HEK293 (cell line): Measurements from ENCODE around the gene ZNF576.

Experiments used
- MEIS1 ChIP-seq: sonication (generic); formaldehyde crosslinking; IDR thresholded peaks from 2 replicates; pipeline ENCODE4 v1.8.1; 2022; ENCODE audit warnings: missing genetic modification reagents, mild to moderate bottlenecking, borderline replicate concordance
- SP3 ChIP-seq: fragments of 450-650 bp; formaldehyde crosslinking; IDR thresholded peaks from 2 replicates; pipeline ENCODE4 v1.5.1; 2016; ENCODE audit warnings: missing biosample characterization, missing genetic modification characterization
- ZBTB17 ChIP-seq: fragments of 450-650 bp; formaldehyde crosslinking; IDR thresholded peaks from 2 replicates; pipeline ENCODE4 v1.5.1; 2016; ENCODE audit warnings: missing biosample characterization, missing genetic modification characterization
- ZBTB20 ChIP-seq: fragments of 450-650 bp; formaldehyde crosslinking; IDR thresholded peaks from 2 replicates; pipeline ENCODE4 v1.5.1; 2016; ENCODE audit warnings: missing biosample characterization, missing genetic modification characterization
- ZIC2 ChIP-seq: fragments of 450-650 bp; formaldehyde crosslinking; IDR thresholded peaks from 2 replicates; pipeline ENCODE4 v1.5.1; 2016; ENCODE audit warnings: missing biosample characterization, missing genetic modification characterization
- ZNF16 ChIP-seq: fragments of 450-650 bp; formaldehyde crosslinking; IDR thresholded peaks from 2 replicates; pipeline ENCODE4 v1.5.1; 2016; ENCODE audit warnings: low read depth, missing biosample characterization, missing genetic modification characterization
- ZNF174 ChIP-seq: fragments of 450-650 bp; formaldehyde crosslinking; IDR thresholded peaks from 2 replicates; pipeline ENCODE4 v1.5.0; 2017; ENCODE audit warnings: missing biosample characterization, mild to moderate bottlenecking, missing genetic modification characterization
- ZNF18 ChIP-seq: fragments of 450-650 bp; formaldehyde crosslinking; IDR thresholded peaks from 2 replicates; pipeline ENCODE4 v1.5.1; 2016; ENCODE audit warnings: missing biosample characterization, missing genetic modification characterization
- ZNF221 ChIP-seq: fragments of 450-650 bp; formaldehyde crosslinking; IDR thresholded peaks from 2 replicates; pipeline ENCODE4 v1.5.1; 2017; ENCODE audit warnings: missing biosample characterization, missing genetic modification characterization, borderline replicate concordance
- ZNF350 ChIP-seq: fragments of 450-650 bp; formaldehyde crosslinking; IDR thresholded peaks from 2 replicates; pipeline ENCODE4 v1.5.0; 2017; ENCODE audit warnings: missing biosample characterization, mild to moderate bottlenecking, missing genetic modification characterization
- ZNF416 ChIP-seq: fragments of 450-650 bp; formaldehyde crosslinking; IDR thresholded peaks from 2 replicates; pipeline ENCODE4 v1.5.1; 2016; ENCODE audit warnings: missing biosample characterization, missing genetic modification characterization
- ZNF510 ChIP-seq: fragments of 450-650 bp; formaldehyde crosslinking; IDR thresholded peaks from 2 replicates; pipeline ENCODE4 v1.5.1; 2018; ENCODE audit warnings: mild to moderate bottlenecking, missing genetic modification characterization, missing biosample characterization; ENCODE audit not compliant: insufficient replicate concordance
- ZNF555 ChIP-seq: fragments of 450-650 bp; formaldehyde crosslinking; conservative IDR thresholded peaks from 2 replicates; pipeline ENCODE4 v1.5.1; 2017; ENCODE audit warnings: missing biosample characterization, mild to moderate bottlenecking, missing genetic modification characterization, inconsistent platforms
- ZNF571 ChIP-seq: fragments of 450-650 bp; formaldehyde crosslinking; IDR thresholded peaks from 2 replicates; pipeline ENCODE4 v1.5.0; 2017; ENCODE audit warnings: missing biosample characterization, missing genetic modification characterization
- ZNF624 ChIP-seq: fragments of 450-650 bp; formaldehyde crosslinking; IDR thresholded peaks from 2 replicates; pipeline ENCODE4 v1.5.1; 2017; ENCODE audit warnings: missing biosample characterization, missing genetic modification characterization
- ZNF645 ChIP-seq: fragments of 450-650 bp; formaldehyde crosslinking; IDR thresholded peaks from 2 replicates; pipeline ENCODE4; 2016; ENCODE audit warnings: missing biosample characterization, missing genetic modification characterization
- ZNF677 ChIP-seq: fragments of 450-650 bp; IDR thresholded peaks from 2 replicates; pipeline ENCODE4 v1.5.0; 2018; ENCODE audit warnings: missing biosample characterization, mild to moderate bottlenecking, missing genetic modification characterization, moderate library complexity
- ZNF785 ChIP-seq: fragments of 450-650 bp; formaldehyde crosslinking; IDR thresholded peaks from 2 replicates; pipeline ENCODE4 v1.5.1; 2016; ENCODE audit warnings: missing biosample characterization, missing genetic modification characterization
- ZNF843 ChIP-seq: fragments of 450-650 bp; formaldehyde crosslinking; IDR thresholded peaks from 2 replicates; pipeline ENCODE4 v1.5.1; 2016; ENCODE audit warnings: missing biosample characterization, missing genetic modification characterization
- ZSCAN18 ChIP-seq: fragments of 450-650 bp; formaldehyde crosslinking; IDR thresholded peaks from 2 replicates; pipeline ENCODE4 v1.5.1; 2016; ENCODE audit warnings: missing biosample characterization, missing genetic modification characterization
- ZSCAN23 ChIP-seq: fragments of 450-650 bp; formaldehyde crosslinking; IDR thresholded peaks from 2 replicates; pipeline ENCODE4 v1.5.1; 2016; ENCODE audit warnings: missing biosample characterization, missing genetic modification characterization
- TF ChIP-seq, protein P1 (sequence below): IDR thresholded peaks from 2 replicates; pipeline ENCODE4 v1.6.1; 2011; ENCODE audit warnings: mild to moderate bottlenecking, low read depth, low read length, borderline replicate concordance
- TF ChIP-seq, protein P2 (sequence below): fragments of 450-650 bp; formaldehyde crosslinking; IDR thresholded peaks from 2 replicates; pipeline ENCODE4 v1.5.1; 2016; ENCODE audit warnings: missing biosample characterization, missing genetic modification characterization
- TF ChIP-seq, protein P3 (sequence below): fragments of 450-650 bp; formaldehyde crosslinking; IDR thresholded peaks from 2 replicates; pipeline ENCODE4 v1.5.1; 2016; ENCODE audit warnings: missing biosample characterization, missing genetic modification characterization, borderline replicate concordance
- TF ChIP-seq, protein P4 (sequence below): fragments of 450-650 bp; formaldehyde crosslinking; IDR thresholded peaks from 2 replicates; pipeline ENCODE4 v1.5.1; 2016; ENCODE audit warnings: missing biosample characterization, missing genetic modification characterization

Gene ZNF576

DNA sequence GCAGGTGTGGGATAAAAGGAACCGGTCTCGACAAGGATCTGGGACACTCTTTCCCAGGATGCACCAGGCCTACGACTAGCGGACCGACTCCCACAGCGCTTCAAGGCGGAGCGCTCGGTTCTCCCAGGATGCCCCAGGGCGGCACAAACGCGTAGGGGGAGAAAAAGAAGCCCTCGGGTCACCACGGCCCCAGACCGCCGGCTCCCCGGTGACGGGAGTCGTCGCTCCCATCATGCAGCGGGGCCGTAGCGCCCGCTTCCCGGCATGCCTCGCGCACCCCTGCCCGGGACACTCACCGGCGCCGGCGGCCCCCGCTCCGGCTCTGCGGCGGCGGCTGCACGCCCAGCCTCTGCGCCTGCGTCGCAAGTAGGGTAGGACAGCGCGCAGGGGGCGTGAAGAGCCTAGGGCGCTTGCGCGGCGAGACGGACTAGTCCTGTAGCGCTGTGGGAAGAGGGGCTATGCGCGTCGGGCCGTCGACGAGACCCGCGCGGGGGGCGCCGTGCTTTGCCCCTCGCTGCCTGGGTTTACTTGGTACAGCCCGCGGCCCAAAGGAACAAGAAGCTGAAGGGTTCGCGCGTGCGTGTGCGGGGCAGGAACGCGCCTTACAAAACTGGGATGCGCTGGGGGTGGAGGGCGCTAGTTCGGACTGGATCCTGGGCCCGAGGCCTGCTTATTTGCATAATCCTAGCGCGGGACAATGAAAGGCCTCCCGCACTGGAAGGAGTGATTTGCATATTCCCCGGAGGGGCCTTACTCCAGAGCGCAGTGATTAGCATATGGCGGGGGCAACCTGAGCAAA, 23.1 kb downstream of the ZNF576 start, which contains the start of gene ZNF428 (continued):
- TF ChIP-seq ZNF221 (tag by site-specific recombination) (0 out of 2 replicates have a peak, but pooled peaks have one; percentile 4), ZNF624 (tag by site-specific recombination) (no peak), MEIS1 (CRISPR knock-in tag) (no peak), ZSCAN23 (no peak), ZNF843 (tag by site-specific recombination) (peak; percentile 49), ZSCAN18 (tag by site-specific recombination) (0 out of 2 replicates have a peak, but pooled peaks have one; percentile 79), ZNF677 (0 out of 2 replicates have a peak, but pooled peaks have one; percentile 30), ZNF416 (tag by site-specific recombination) (no peak), ZNF350 (tag by site-specific recombination) (no peak), SP3 (tag by site-specific recombination) (peak; percentile 70), ZNF645 (tag by site-specific recombination) (no peak), ZBTB17 (tag by site-specific recombination) (peak; percentile 98), ZNF16 (tag by site-specific recombination) (no peak), ZNF785 (tag by site-specific recombination) (no peak; the same call in 1 of the 2 replicates), ZIC2 (tag by site-specific recombination) (peak; percentile 16; the same call in 1 of the 2 replicates), ZNF18 (tag by site-specific recombination) (no peak; the same call in 1 of the 2 replicates), ZNF174 (no peak), ZNF510 (tag by site-specific recombination) (no peak), ZNF571 (tag by site-specific recombination) (no peak), ZBTB20 (tag by site-specific recombination) (peak; percentile 84), ZNF555 (tag by site-specific recombination) (no peak)
- TF ChIP-seq, protein P1, sequence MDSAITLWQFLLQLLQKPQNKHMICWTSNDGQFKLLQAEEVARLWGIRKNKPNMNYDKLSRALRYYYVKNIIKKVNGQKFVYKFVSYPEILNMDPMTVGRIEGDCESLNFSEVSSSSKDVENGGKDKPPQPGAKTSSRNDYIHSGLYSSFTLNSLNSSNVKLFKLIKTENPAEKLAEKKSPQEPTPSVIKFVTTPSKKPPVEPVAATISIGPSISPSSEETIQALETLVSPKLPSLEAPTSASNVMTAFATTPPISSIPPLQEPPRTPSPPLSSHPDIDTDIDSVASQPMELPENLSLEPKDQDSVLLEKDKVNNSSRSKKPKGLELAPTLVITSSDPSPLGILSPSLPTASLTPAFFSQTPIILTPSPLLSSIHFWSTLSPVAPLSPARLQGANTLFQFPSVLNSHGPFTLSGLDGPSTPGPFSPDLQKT = no peak
- TF ChIP-seq, protein P2, sequence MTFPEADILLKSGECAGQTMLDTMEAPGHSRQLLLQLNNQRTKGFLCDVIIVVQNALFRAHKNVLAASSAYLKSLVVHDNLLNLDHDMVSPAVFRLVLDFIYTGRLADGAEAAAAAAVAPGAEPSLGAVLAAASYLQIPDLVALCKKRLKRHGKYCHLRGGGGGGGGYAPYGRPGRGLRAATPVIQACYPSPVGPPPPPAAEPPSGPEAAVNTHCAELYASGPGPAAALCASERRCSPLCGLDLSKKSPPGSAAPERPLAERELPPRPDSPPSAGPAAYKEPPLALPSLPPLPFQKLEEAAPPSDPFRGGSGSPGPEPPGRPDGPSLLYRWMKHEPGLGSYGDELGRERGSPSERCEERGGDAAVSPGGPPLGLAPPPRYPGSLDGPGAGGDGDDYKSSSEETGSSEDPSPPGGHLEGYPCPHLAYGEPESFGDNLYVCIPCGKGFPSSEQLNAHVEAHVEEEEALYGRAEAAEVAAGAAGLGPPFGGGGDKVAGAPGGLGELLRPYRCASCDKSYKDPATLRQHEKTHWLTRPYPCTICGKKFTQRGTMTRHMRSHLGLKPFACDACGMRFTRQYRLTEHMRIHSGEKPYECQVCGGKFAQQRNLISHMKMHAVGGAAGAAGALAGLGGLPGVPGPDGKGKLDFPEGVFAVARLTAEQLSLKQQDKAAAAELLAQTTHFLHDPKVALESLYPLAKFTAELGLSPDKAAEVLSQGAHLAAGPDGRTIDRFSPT (tag by site-specific recombination) = peak; percentile 37; the same call in 1 of the 2 replicates
- TF ChIP-seq, protein P3, sequence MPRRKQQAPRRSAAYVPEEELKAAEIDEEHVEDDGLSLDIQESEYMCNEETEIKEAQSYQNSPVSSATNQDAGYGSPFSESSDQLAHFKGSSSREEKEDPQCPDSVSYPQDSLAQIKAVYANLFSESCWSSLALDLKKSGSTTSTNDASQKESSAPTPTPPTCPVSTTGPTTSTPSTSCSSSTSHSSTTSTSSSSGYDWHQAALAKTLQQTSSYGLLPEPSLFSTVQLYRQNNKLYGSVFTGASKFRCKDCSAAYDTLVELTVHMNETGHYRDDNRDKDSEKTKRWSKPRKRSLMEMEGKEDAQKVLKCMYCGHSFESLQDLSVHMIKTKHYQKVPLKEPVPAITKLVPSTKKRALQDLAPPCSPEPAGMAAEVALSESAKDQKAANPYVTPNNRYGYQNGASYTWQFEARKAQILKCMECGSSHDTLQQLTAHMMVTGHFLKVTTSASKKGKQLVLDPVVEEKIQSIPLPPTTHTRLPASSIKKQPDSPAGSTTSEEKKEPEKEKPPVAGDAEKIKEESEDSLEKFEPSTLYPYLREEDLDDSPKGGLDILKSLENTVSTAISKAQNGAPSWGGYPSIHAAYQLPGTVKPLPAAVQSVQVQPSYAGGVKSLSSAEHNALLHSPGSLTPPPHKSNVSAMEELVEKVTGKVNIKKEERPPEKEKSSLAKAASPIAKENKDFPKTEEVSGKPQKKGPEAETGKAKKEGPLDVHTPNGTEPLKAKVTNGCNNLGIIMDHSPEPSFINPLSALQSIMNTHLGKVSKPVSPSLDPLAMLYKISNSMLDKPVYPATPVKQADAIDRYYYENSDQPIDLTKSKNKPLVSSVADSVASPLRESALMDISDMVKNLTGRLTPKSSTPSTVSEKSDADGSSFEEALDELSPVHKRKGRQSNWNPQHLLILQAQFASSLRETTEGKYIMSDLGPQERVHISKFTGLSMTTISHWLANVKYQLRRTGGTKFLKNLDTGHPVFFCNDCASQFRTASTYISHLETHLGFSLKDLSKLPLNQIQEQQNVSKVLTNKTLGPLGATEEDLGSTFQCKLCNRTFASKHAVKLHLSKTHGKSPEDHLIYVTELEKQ (tag by site-specific recombination) = peak; percentile 17; the same call in 1 of the 2 replicates
- TF ChIP-seq, protein P4, sequence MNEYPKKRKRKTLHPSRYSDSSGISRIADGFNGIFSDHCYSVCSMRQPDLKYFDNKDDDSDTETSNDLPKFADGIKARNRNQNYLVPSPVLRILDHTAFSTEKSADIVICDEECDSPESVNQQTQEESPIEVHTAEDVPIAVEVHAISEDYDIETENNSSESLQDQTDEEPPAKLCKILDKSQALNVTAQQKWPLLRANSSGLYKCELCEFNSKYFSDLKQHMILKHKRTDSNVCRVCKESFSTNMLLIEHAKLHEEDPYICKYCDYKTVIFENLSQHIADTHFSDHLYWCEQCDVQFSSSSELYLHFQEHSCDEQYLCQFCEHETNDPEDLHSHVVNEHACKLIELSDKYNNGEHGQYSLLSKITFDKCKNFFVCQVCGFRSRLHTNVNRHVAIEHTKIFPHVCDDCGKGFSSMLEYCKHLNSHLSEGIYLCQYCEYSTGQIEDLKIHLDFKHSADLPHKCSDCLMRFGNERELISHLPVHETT = peak; percentile 70; the same call in 1 of the 2 replicates
